Hypothalamus (tissue), 51 donors: ENCODE measurements around the gene CXCL16.

Source experiments
- DNase-seq, 51 donors: peaks; one replicate each; lab custom pipeline; 2025; lab: John Stamatoyannopoulos, UW

Gene CXCL16, protein sequence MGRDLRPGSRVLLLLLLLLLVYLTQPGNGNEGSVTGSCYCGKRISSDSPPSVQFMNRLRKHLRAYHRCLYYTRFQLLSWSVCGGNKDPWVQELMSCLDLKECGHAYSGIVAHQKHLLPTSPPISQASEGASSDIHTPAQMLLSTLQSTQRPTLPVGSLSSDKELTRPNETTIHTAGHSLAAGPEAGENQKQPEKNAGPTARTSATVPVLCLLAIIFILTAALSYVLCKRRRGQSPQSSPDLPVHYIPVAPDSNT

GRCh38 chr17:4739122-4740024, at the start of gene CXCL16, which contains the start of gene ZMYND15:
Gene CXCL16, minus strand, starts transcription at chr17:4739928. Its CDS starts 589 bp downstream, at chr17:4739339.
Gene ZMYND15, plus strand, starts transcription at chr17:4739833. Its CDS starts 716 bp downstream, at chr17:4740549.
- DNase-seq: peak in 21 of 51 donors; percentile 5 to 61 (median 26)

GRCh38 chr17:4788807-4789700, 49.3 kb upstream of the CXCL16 start, which contains the start of gene GLTPD2:
Gene GLTPD2, plus strand, starts transcription at chr17:4788964. Its CDS starts 48 bp downstream, at chr17:4789012.
- peak in 4 of 51 donors; percentile 36 to 62 (median 45) for DNase-seq

GRCh38 chr17:4788159-4788806, 48.6 kb upstream of the CXCL16 start:
- no peak for DNase-seq

DNA sequence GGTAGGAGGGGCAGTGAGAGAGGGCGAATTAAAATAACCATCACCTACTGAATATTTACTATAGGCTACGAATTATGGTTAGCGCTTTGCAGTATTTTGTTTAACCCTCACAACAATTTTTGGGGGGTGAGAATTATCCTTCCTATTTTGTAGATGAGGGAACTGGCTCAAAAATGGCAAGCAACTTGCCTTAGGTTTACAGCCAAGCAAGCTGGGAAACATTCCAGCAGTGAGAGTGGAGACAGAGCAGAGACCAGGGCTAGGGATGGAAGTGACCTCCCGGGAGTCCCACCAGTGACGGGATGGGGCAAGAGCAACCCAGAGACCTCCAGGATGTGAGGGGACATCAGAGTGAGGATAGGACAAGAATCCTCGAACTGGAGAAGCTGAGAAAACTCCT, 46.8 kb upstream of the CXCL16 start:
- DNase-seq: peak in 1 of 51 donors; percentile 22

DNA sequence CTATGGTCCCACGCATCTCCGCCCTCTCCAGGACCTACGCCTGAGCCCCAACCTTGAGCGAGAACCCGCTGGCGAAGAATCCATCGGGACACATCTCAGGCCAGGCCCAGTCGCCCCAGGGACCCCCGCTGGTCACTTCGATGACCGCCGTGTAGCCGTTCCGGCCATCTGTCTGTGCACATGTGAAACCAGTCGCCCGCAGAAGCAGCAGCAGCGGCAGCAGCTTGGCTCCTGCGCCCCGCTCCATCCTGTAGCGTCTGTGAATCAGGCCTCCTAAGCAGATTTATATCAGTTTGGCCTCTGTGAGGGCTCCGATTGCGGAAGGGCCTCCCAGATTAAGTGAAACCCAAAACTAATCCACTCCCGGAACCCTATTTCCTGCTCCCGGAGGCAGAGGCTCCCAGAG, 46.4 kb upstream of the CXCL16 start, which contains the start of gene VMO1:
TSS of gene VMO1 (minus strand) at position 259 of the 406 bp plus-strand sequence. CDS start at position 247, 12 bp downstream.
- peak in 3 of 51 donors; percentile 2 to 46 (median 21) for DNase-seq

DNA sequence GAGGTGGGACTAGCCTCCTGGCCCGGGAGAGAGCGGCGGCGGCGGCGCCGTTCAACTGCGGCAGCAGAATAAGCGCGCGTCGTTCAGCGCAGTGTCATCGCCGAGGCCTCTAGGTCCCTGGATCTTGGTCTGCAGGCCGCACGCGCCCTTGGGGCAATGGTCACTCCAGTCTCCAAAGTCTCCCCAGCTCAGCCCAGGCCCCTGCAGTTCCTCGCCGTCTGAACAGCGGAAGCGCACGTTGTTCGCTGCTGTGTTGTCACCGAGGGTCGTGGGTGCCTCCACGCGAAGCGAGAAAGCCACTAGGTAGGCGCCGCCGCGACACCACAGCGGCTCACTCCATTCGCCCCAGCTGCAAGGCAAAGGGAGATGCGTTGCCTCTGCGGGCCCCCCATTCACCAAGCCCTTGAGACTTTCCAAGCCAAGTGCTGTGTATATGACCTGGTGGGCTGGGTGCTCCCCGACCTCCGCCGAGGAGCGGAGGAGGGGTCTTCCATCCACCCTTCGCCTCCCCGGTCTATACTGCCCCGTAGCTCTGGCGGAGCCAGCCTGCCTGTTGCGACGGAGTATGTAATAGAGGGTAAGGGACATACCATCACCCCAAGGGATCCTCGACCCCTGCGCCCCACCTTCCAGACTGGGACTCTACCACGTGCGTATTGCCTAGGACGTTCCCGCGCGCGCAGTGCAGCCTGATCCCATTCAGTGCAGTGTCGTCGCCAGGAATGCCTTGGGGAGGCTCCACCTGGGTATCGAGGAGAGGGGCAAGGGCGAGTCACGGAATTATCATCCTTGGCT, 45.8 kb upstream of the CXCL16 start:
- peak in 3 of 51 donors; percentile 10 to 13 (median 10) for DNase-seq

DNA sequence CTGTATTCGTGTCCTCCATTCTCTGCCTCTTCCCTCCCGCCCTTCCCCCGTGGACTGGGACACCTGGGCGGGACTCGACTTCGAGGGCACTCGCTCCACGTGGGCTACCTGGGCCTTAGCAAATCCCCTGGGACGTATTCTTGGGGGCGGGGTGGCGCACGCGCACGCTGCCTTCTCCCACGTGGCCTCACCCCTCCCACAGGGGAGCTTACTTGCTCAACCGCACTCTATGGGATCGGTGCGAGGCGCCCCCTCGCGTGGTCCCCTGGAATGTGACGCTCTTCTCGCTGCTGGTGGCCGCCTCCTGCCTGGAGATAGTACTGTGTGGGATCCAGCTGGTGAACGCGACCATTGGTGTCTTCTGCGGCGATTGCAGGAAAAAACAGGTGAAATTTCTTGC, 42.9 kb upstream of the CXCL16 start:
- peak in 1 of 51 donors; percentile 10 for DNase-seq

- no peak for DNase-seq
These were observed 40.7 kb upstream of the CXCL16 start for GRCh38 chr17:4780325-4780955.

DNA sequence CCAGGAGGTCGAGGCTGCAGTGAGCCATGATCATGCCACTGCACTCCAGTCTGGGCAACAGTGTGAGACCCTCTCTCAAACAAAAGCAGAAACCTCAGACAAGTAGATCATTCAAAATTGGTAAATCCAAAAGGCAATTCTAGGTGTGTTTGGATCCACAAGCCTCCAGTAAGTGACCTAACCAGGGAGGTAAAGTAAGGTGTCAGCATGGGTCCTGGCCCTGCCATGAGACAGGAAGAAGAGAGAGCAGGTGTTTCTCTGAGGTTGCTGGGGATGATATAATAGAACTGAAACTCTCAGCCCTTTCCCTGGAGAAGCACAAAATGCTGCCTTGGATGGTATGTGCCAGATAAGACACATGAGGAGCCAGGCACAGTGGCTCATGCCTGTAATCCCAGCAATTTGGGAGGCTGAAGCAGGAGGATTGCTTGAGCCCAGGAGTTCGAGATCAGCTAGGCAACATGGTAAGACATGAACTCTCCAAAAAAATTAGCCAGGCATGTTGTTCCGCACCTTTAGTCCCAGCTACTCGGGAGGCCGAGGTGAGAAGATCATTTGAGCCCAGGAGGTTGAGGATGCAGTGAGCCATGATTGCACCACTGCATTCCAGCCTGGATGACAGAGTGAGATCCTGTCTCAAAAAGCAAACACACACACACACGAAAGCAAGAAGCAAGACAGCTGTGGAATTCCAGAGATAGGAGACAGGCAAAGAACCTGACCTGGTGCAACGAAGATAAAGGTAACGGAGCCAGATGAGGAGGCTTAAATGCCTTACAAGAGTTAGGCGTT, 38.4 kb upstream of the CXCL16 start:
- no peak for DNase-seq

DNA sequence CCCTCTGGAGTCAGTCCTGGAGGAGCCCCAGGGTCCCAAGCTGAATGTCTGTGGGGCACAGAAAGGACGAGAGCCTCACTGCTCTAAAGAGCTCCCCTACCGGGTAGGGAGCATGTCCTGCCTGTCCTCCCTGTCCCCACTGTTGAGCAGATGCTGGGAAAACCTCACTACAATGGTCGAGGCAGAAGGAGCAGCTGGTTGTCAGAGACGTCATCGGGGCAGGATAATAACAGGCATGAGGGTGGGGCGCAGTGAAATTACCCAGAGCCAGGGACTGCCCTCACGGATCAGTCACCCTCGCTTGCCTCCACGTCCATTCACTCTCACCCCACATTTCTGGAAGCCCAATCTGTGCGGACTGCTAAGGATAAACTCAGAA, 32.5 kb upstream of the CXCL16 start:
- no peak for DNase-seq

- no peak for DNase-seq
These were observed 31.9 kb upstream of the CXCL16 start, which contains the start of gene TM4SF5 for GRCh38 chr17:4771519-4772234. Gene TM4SF5, plus strand, starts transcription at chr17:4771886. Its CDS starts 37 bp downstream, at chr17:4771923.

- no peak for DNase-seq
These were observed 29.9 kb upstream of the CXCL16 start for GRCh38 chr17:4769628-4770027.

DNA sequence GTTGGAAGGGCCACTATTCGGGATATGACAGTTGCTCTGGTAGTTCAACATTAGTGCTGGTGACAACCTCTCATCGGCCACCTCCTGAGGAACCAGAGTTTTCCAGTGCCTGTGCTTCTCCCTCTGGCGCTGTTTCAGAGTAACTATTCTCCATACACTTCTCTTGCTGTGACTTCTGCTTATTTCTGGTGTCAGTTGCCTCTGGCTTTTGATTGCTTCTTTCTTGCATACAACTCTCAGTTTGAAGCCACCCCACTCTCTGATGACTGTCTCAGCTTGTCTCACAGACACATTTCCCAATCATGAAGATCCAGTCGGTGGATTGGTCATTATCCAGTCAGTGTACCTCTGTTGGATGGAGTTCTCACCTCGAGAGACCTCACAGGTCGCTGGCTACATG, 28.6 kb upstream of the CXCL16 start:
- DNase-seq: no peak

DNA sequence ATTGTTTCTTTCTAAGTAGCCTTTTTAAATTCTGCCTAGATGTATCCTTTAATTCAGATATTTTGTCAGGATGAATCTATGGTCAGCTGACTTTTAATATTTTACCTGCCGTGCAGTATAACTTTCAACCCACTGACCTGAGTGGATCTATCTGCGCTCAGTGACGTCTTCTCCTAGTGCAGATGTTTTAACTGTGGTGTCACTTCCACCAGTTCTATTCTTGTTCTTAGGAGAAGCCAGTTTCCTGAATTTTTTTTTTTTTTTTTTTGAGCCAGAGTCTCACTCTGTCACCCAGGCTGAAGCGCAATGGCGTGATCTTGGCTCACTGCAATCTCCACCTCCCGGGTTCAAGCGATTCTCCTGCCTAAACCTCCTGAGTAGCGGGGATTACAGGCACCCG, 27.0 kb upstream of the CXCL16 start:
- no peak for DNase-seq

DNA sequence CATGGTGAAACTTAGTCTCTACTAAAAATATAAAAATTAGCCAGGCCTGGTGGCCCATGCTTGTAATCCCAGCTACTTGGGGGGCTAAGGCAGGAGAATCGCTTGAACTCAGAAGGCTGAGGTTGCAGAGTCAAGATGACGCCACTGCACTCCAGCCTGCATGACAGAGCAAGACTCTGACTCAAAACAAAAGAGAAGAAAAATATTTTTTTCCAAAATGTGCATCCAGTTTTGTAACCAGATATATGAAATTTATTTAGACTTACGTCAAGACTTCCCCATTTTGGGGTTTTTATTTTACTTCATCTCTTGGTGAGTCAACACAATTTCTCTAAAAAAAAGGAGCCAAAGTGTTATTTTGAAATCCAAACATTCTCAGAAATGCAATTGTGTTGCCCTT, 26.5 kb upstream of the CXCL16 start:
- DNase-seq: no peak

DNA sequence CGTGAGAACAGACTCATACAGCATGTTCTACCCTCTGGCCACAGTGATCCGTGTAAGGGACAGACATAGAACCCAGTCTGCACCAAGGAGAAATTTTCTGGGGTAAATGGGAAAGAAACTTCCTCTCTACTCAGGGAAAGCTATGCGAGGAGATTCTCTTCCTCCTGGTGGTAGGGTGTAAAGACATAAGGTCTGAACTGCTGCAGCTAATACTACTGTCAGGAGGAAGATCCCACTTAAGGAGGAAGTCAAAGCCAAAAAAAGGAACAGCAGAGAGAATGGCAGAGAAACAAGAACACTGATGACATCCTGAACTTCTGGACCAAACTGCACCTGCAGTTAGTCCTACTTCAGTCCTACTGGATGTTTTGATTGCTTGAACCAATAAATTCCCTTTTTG, 24.9 kb upstream of the CXCL16 start:
- DNase-seq: no peak

DNA sequence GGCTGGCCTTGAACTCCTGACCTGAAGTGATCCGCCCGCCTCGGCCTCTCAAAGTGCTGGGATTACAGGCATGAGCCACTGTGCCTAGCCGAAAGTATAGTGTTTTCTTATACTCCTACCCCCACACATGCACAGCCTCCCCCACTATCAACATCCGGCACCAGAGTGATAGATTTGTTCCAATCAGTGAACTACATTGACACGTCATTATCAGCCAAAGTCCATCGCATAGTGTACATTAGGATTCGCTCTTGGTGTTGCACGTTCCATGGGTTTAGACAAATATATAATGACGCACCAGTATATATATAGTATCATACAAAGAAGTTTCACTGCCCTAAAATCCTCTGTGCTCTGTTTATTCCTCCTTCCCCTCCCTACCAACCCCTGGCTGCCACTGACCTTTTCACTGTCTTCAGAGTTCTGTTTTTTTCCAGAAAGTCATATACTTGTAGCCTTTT, 20.1 kb upstream of the CXCL16 start:
- peak in 1 of 51 donors; percentile 15 for DNase-seq
